Ectodermal cell (in vitro differentiated cells): Measurements from ENCODE around the gene STPG2.

ENCODE experiments used
- H3K27ac ChIP-seq: 2 replicates; pipeline ENCODE4 v1.7.0; 2013; ENCODE audit warnings: mild to moderate bottlenecking, low read depth, low read length; ENCODE audit not compliant: insufficient read depth, poor library complexity, severe bottlenecking
- H3K27me3 ChIP-seq: 2 replicates; pipeline ENCODE4 v1.7.0; 2013; ENCODE audit warnings: mild to moderate bottlenecking, low read length; ENCODE audit not compliant: insufficient read depth, control insufficient read depth, poor library complexity, severe bottlenecking
- H3K36me3 ChIP-seq: one replicate; pipeline ENCODE4 v1.7.0; 2013; ENCODE audit warnings: low read length; ENCODE audit not compliant: control insufficient read depth, insufficient read depth
- H3K4me1 ChIP-seq: one replicate; pipeline ENCODE4 v1.7.0; 2013; ENCODE audit warnings: low read length; ENCODE audit not compliant: control insufficient read depth, insufficient read depth
- H3K4me3 ChIP-seq: 2 replicates; pipeline ENCODE4 v1.7.0; 2013; ENCODE audit warnings: low read depth, low read length, control low read depth; ENCODE audit not compliant: insufficient read depth
- H3K9me3 ChIP-seq: 2 replicates; pipeline ENCODE4 v1.7.0; 2013; ENCODE audit warnings: mild to moderate bottlenecking, low read length, moderate library complexity; ENCODE audit not compliant: control insufficient read depth
- WGBS, 2 experiments: methylation state at CpG; one replicate each; pipeline ENCODE4 v1.1.7; 2013; ENCODE audit warnings: missing lambda C conversion rate in 2 of 2; 5-methylcytosine and 5-hydroxymethylcytosine counted together

STPG2 gene

GRCh38 chr4:98150092-98150761 lies 7.0 kb upstream of the STPG2 start:
- H3K36me3 ChIP-seq: no peaks in the 10 kb centered on the region
- no peaks in the 10 kb centered on the region for H3K4me1 ChIP-seq
- H3K27ac ChIP-seq: no peak overlapping the region
- no peaks in the 10 kb centered on the region for H3K27me3 ChIP-seq
- H3K9me3 ChIP-seq: no peaks in the 10 kb centered on the region
- H3K4me3 ChIP-seq: no peak overlapping the region

GRCh38 chr4:98148856-98149255 lies 5.6 kb upstream of the STPG2 start:
- Histone ChIP-seq H3K27me3 (no peaks in the 10 kb centered on the region), H3K4me3 (no peak overlapping the region), H3K4me1 (no peaks in the 10 kb centered on the region), H3K36me3 (no peaks in the 10 kb centered on the region), H3K9me3 (no peaks in the 10 kb centered on the region), H3K27ac (no peak overlapping the region)

GRCh38 chr4:98126141-98126540 lies 17.1 kb downstream of the STPG2 start:
- Histone ChIP-seq H3K36me3 (no peaks in the 10 kb centered on the region), H3K4me3 (no peak overlapping the region), H3K27ac (no peak overlapping the region), H3K9me3 (no peaks in the 10 kb centered on the region), H3K4me1 (no peaks in the 10 kb centered on the region), H3K27me3 (no peaks in the 10 kb centered on the region)
- WGBS, 2 experiments: 61 to 65% methylated on average over 3 of the region's 3 CpGs

- Histone ChIP-seq H3K27me3 (no peaks in the 10 kb centered on the region), H3K27ac (no peak overlapping the region), H3K4me1 (no peaks in the 10 kb centered on the region), H3K9me3 (no peaks in the 10 kb centered on the region), H3K4me3 (no peak overlapping the region), H3K36me3 (no peaks in the 10 kb centered on the region)
- 42 to 43% methylated on average over 2 of the region's 2 CpGs for WGBS, 2 experiments
Observed at GRCh38 chr4:98125585-98125984, 17.7 kb downstream of the STPG2 start.

GRCh38 chr4:98117363-98117762 lies 25.9 kb downstream of the STPG2 start:
- H3K4me3 ChIP-seq: no peak overlapping the region
- H3K27me3 ChIP-seq: no peaks in the 10 kb centered on the region
- WGBS, 2 experiments: 83% methylated on average over 2 of the region's 2 CpGs; no CpG with 5 or more reads in 1 of the 2 experiments
- no peaks in the 10 kb centered on the region for H3K9me3 ChIP-seq
- no peaks in the 10 kb centered on the region for H3K4me1 ChIP-seq
- no peak overlapping the region for H3K27ac ChIP-seq
- H3K36me3 ChIP-seq: no peaks in the 10 kb centered on the region

- Histone ChIP-seq H3K4me3 (no peak overlapping the region), H3K4me1 (no peaks in the 10 kb centered on the region), H3K27ac (no peak overlapping the region), H3K36me3 (no peaks in the 10 kb centered on the region), H3K27me3 (no peaks in the 10 kb centered on the region), H3K9me3 (no peaks in the 10 kb centered on the region)
- 30 to 39% methylated on average over 2 to 3 of the region's 3 CpGs for WGBS, 2 experiments
Observed at GRCh38 chr4:98113012-98113411, 30.3 kb downstream of the STPG2 start.

GRCh38 chr4:98110929-98111328 lies 32.3 kb downstream of the STPG2 start:
- Histone ChIP-seq H3K27ac (no peak overlapping the region), H3K4me3 (no peak overlapping the region), H3K27me3 (no peaks in the 10 kb centered on the region), H3K36me3 (no peaks in the 10 kb centered on the region), H3K4me1 (no peaks in the 10 kb centered on the region), H3K9me3 (no peaks in the 10 kb centered on the region)
- 94% methylated on average over 2 of the region's 2 CpGs; no CpG with 5 or more reads in 1 of the 2 experiments for WGBS, 2 experiments

- WGBS, 2 experiments: 72 to 76% methylated on average over 5 of the region's 5 CpGs
- no peak overlapping the region for H3K27ac ChIP-seq
- no peaks in the 10 kb centered on the region for H3K27me3 ChIP-seq
- H3K4me3 ChIP-seq: no peak overlapping the region
- no peaks in the 10 kb centered on the region for H3K9me3 ChIP-seq
- no peaks in the 10 kb centered on the region for H3K36me3 ChIP-seq
- no peaks in the 10 kb centered on the region for H3K4me1 ChIP-seq
Observed at GRCh38 chr4:98110214-98110613, 33.1 kb downstream of the STPG2 start.

- Histone ChIP-seq H3K27me3 (no peaks in the 10 kb centered on the region), H3K36me3 (no peaks in the 10 kb centered on the region), H3K27ac (no peak overlapping the region), H3K9me3 (no peaks in the 10 kb centered on the region), H3K4me3 (no peak overlapping the region), H3K4me1 (no peaks in the 10 kb centered on the region)
- WGBS, 2 experiments: no CpG with 5 or more reads among the region's 1 CpG
Observed at GRCh38 chr4:98102660-98103059, 40.6 kb downstream of the STPG2 start.

GRCh38 chr4:98101988-98102387 lies 41.3 kb downstream of the STPG2 start:
- Histone ChIP-seq H3K9me3 (no peaks in the 10 kb centered on the region), H3K27me3 (no peaks in the 10 kb centered on the region), H3K27ac (no peak overlapping the region), H3K4me3 (no peak overlapping the region), H3K4me1 (no peaks in the 10 kb centered on the region), H3K36me3 (no peaks in the 10 kb centered on the region)
- WGBS, 2 experiments: 0% methylated on average over 1 of the region's 1 CpG; no CpG with 5 or more reads in 1 of the 2 experiments

GRCh38 chr4:98098764-98099163 lies 44.5 kb downstream of the STPG2 start:
- Histone ChIP-seq H3K4me1 (no peaks in the 10 kb centered on the region), H3K36me3 (no peaks in the 10 kb centered on the region), H3K27me3 (no peaks in the 10 kb centered on the region), H3K4me3 (no peak overlapping the region), H3K9me3 (no peaks in the 10 kb centered on the region), H3K27ac (no peak overlapping the region)
